HL-60 (cell line): Measurements from ENCODE around the gene FAM20A.

Experiments used
- CTCF ChIP-seq: IDR thresholded peaks from one replicate; pipeline ENCODE4 v1.5.1; 2011; ENCODE audit warnings: low read length, control low read depth, inconsistent platforms; ENCODE audit not compliant: insufficient read depth
- GABPA ChIP-seq: IDR thresholded peaks from 2 replicates; pipeline ENCODE4 v1.6.1; 2012; ENCODE audit warnings: low read depth
- POLR2AphosphoS5 ChIP-seq: IDR thresholded peaks from 2 replicates; pipeline ENCODE4 v1.6.1; 2012; ENCODE audit warnings: low read depth
- REST ChIP-seq: IDR thresholded peaks from 2 replicates; pipeline ENCODE4 v1.6.1; 2012; ENCODE audit warnings: low read depth; ENCODE audit not compliant: insufficient replicate concordance
- SPI1 ChIP-seq: IDR thresholded peaks from 2 replicates; pipeline ENCODE4 v1.6.1; 2012; ENCODE audit warnings: low read depth, mild to moderate bottlenecking, borderline replicate concordance

- TF ChIP-seq CTCF (no peak), POLR2AphosphoS5 (no peak), REST (no peak), SPI1 (no peak), GABPA (no peak)
Observed at GRCh38 chr17:68569346-68569745, 31.8 kb downstream of the FAM20A start.
